Activated CD4-positive, CD25-positive, alpha-beta regulatory T cell treated with anti-CD3 and anti-CD28 coated beads, Interleukin-2, amount 50 U/mL, for 72 hours (primary cell): ENCODE results near the gene AK5.

ENCODE experiments used
- DNase-seq: peaks from one replicate; pipeline ENCODE4 v3.0.0; 2021

Gene AK5

DNA sequence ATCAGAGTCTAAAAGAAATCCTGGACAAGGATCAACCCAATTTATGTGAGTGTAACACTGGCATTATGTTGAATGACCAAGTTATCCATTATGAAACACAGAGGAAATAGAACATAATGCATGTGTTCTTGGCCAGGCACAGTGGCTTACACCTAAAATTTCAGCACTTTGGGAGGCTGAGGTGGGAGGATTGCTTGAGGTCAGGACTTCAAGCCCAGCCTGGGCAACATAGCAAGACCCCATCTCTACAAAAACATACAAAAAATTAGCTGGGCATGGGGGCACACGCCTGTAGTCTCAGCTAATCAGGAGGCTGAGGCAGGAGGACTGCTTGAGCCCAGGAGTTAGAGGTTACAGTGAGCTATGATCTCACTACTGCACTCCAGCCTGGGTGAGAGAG, 270.8 kb downstream of the AK5 start:
- no peak for DNase-seq

DNA sequence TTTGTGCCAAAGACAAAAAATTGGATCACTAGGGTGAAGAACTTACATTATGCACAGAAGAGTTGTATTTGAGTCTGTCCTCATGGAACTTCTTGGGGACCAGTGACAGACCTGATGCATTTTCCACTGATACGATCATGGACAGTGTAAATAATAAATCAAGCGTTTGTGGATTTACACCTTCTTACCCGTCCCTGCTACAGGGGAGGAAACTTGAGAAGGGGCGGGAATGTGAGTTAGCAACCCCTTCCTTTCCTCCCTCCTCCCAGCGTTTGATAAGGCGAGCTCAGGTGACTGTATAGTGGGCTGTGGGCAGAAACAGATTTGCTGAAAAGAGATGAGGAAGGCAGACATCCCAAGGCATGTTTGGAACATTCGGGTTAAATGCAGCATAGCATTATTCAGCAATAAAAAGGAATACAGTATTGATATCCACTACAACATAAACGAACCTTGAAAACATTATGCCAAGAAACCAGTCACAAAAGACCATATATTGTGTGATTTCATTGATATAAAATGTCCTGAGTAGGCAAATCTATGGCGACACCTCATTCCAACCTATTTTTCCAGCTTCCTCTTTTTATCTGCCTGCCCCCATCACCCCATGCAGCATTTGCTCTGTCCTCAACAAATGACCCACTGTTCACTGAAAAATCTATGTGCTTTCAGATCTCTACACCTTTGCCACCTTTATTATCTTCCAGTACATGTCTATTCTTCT, 271.9 kb downstream of the AK5 start:
- DNase-seq = no peak

- no peak for DNase-seq
Observed at GRCh38 chr1:77556045-77556444, 274.2 kb downstream of the AK5 start.

- no peak for DNase-seq
Observed at GRCh38 chr1:77557053-77557452, 275.2 kb downstream of the AK5 start.

GRCh38 chr1:77558591-77559164, 276.9 kb downstream of the AK5 start:
- no peak for DNase-seq

- DNase-seq = no peak
Observed at GRCh38 chr1:77560741-77561140, 278.9 kb downstream of the AK5 start.

DNA sequence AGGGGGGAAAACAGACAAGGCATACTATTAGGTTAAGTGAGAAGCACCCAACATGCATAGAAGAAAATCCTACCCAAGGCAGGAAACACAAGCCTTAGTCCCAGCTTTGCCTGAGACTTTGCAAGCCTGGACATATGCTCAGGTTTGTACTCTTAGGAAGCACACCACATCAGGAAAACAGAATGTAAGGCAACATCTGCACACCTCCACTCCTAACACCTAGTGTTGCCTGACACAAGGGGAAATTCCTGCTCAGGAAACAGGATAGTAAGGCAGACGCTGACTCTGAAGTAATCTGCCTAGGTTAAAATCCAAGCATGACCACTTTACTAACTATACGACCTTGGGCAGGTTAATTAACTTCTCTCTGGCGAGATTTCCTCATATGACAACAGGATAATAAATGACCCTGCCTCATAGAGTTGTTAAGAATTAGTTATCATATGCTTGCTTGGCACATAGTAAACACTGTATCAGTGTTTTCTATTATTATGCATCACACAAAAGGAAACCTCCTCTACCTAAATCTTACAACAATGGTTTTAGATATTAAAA, 280.9 kb downstream of the AK5 start:
- no peak for DNase-seq

DNA sequence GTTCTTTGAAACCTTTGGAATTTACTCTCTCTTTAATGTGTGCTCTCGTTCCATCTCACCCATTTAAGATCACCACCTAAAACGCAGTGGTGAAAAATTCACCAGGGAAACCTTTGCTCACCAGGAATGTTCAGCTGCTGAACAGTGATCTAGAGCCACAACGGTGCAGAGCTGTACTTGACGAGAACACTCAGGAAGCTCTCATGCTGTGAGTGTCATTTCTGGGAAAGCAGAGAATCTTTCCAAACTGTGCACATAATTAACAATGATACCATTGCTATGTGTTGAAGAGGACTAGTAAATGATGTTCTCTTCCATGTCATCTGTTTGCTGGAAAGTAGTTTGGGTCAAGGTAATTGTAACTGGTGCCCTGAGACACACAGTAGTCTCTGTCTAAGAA, 283.5 kb downstream of the AK5 start:
- no peak for DNase-seq

DNA sequence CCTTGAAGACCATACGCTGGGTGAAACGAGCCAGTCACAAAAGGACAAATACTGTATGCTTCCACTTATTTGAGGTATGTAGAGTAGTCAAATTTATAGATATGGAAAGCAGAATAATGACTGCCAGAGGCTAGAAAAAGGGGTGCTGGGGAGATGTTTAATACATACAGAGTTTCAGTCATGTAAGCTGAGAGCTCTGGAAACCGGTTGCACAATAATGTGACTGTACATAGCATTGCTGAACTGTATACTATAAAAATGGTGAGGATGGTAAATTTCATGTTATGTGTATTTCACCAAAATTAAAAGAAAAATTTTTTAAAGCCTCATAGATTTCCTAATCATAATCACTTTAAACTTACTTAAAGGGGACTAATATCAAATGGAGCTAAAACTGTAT, 289.8 kb downstream of the AK5 start:
- no peak for DNase-seq

GRCh38 chr1:77579547-77579946, 297.7 kb downstream of the AK5 start:
- no peak for DNase-seq

DNA sequence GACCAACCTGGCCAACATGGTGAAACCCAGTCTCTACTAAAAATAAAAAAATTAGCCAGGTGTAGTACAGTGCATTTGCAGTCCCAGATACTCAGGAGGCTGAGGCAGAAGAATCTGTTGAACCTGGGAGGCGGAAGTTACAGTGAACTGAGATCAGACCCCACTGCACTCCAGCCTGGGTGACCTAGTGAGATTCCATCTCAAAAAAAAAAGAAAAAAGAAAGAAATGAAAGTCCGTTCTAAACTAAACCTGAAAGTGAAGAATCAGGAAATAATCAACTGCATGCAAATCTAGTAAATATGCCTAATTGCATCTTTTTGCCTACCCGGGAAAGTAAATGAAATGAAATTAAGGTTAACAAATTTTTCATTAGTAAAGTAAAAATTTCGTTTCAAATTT, 301.1 kb downstream of the AK5 start:
- no peak for DNase-seq

DNA sequence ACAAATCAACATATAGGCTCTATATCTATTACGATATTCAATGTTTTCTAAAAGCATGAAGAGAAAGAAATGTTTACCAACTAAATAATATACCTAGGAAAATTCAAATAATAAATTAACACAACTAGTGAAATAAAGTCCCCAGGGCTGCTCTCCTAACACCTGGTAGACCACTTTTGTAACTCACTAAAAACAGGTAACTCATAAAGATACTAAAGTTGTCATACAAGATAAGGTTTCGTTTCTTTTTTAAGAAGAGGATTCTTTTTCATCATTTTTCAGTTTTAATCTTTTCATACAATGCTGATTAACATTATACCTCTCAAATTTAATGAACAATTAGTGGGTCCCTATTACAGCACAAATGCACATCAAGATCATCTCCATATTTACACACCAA, 301.7 kb downstream of the AK5 start:
- DNase-seq = no peak

- no peak for DNase-seq
Observed at GRCh38 chr1:77584884-77585283, 303.1 kb downstream of the AK5 start.

DNA sequence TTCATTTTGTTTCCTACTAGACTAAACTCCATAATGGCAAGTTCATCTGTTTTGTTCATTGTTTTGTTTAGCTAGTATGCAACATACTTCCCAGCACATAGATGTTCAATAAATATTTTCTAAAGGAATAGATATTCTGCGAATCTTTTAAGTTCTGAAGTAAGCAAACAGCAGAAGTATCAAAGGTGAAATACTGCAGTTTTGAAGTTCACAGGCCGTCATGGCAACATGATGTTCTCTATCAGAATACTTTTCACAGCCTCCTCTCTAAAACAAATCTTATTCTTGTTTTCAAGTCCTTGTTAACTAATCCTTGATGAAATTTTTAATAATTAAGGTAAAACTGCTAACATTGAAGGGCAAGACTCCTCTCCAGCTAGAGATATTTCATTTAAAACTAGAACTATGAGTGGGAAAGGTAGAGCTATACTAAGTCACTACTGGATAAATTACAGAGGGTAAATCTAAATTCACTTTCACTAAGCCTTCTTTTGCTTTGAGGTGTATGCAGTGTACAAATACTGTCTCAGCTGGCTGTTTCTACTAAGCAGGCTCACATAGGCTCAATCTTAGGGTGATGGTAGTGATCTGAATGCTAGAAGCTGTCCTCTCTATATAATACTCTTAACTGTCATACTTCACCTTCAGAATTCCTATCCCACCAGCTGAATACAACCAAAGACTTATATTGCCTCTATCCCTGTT, 303.9 kb downstream of the AK5 start:
- DNase-seq = no peak

DNA sequence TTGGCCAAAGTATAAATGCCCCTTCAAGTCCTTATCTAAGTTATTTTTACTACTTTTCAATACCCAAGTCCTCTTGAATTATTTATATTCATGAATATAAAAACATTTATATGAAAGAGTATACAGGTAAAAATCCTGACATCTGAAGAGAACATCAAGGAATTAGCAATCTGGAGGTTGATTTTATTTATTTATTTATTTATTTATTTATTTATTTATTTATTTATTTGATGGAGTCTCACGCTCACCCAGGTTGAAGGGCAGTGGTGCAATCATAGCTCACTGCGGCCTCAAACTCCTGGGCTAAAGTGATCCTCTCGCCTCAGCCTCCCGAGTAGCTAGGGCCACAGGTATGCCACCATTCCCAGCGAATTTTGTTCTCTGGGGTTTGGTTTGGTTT, 307.4 kb downstream of the AK5 start:
- DNase-seq = no peak

GRCh38 chr1:77590651-77591050, 308.8 kb downstream of the AK5 start:
- DNase-seq = no peak

- no peak for DNase-seq
Observed at GRCh38 chr1:77592906-77593305, 311.1 kb downstream of the AK5 start.

GRCh38 chr1:77594366-77595112, 312.7 kb downstream of the AK5 start:
- DNase-seq = no peak

DNA sequence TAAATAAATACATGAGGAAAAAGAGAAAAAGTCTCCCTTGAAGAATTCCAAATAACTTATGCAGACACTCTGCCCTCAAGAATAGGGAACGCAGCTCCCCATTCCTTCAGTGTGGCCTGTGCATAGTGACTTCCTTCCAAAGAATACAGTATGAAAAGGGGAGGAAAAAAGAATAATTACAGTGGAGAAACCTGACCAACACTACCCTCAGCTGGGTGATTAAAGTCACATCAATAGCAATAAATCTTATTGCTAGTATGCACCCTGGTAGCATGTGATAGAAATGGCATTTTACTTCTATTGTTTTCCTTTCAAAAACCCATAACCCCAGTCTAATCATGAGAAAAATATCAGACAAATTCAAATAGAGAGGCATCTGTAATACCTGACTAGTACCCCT, 315.5 kb downstream of the AK5 start:
- no peak for DNase-seq

DNA sequence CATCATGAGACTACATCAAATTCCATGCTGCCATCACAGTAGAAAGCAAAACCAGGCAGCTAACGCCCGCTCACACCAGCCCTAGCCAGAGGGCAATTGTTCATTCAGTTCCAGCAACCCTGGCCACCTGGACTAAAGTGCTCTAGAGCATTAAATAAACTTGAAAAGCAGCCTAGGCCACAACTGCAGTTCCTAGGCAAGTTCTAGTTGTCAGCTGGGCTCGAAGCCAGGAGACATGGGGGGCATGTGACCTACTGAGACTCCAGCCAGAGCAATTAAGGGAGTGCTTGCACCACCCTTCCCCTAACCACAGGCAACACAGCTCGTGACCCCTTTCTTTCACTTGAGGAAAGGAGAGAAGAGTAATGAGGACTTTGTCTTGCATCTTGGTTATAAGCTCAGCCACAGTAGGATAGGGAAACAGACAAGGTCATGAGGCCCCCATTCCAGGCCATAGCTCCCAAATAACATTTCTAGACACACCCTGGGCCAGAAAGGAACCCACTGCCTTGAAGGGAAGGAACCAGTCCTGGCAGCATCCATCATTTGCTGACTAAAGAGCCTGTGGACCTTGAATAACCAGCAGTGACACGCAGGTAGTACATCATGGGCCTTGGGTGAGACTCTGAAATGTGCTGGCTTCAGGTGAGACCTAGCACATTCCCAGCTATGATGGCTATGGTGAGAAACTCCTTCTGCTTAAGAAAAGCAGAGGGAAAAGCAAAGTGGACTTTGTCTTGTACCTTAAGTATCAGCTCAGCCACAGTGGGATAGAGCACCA, 323.6 kb downstream of the AK5 start:
- no peak for DNase-seq

GRCh38 chr1:77608893-77609292, 327.1 kb downstream of the AK5 start:
- DNase-seq = no peak
